Brain microvascular endothelial cell (primary cell): ENCODE results near the gene CDHR3.

Source experiments
- DNase-seq: peaks from one replicate; pipeline ENCODE4 v3.0.0-alpha.2; 2020
- H3K27ac ChIP-seq: fragments of 250-450 bp; sonication (Bioruptor Pico); 2 replicates; pipeline ENCODE4 v1.5.1; 2020; ENCODE audit warnings: mild to moderate bottlenecking, moderate library complexity
- H3K27me3 ChIP-seq: fragments of 250-450 bp; sonication (Bioruptor Pico); replicated peaks from 2 replicates; pipeline ENCODE4 v1.5.1; 2020; ENCODE audit warnings: mild to moderate bottlenecking
- H3K36me3 ChIP-seq: fragments of 250-450 bp; sonication (Bioruptor Pico); replicated peaks from 2 replicates; pipeline ENCODE4 v1.5.1; 2020; ENCODE audit warnings: mild to moderate bottlenecking
- H3K4me3 ChIP-seq: 2 replicates; pipeline ENCODE4 v1.5.1; 2011; ENCODE audit warnings: low read depth, mild to moderate bottlenecking, control low read depth, low read length, moderate library complexity
- in situ Hi-C: cut with HindIII; loops from 2 replicates; pipeline ENCODE4 v1.10.0; 2017; ENCODE audit warnings: low sequenced_read_pairs, low pct_ligation_motif_present
- TF ChIP-seq, protein P1 (sequence below): IDR thresholded peaks from 2 replicates; pipeline ENCODE4 v1.5.1; 2011; ENCODE audit warnings: low read depth, mild to moderate bottlenecking, moderate library complexity, low read length, control low read depth, inconsistent platforms; ENCODE audit errors: missing control alignments

CDHR3 gene

DNA sequence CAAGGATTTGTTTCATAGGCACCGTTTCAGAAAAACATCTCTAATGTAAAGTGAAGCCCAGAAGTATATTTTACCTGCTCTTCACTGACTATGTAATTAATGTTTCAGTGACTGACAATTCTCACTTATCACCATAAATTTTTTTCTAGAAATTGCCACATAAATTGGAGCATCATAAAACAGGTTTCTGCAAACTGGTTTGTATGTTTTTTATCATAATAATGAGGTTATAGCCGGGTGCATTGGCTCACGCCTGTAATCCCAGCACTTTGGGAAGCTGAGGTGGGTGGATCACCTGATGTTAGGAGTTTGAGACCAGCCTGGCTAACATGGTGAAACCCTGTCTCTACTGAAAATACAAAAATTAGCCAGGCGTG is 109.6 kb downstream of the CDHR3 start:
- TF ChIP-seq, protein P1, sequence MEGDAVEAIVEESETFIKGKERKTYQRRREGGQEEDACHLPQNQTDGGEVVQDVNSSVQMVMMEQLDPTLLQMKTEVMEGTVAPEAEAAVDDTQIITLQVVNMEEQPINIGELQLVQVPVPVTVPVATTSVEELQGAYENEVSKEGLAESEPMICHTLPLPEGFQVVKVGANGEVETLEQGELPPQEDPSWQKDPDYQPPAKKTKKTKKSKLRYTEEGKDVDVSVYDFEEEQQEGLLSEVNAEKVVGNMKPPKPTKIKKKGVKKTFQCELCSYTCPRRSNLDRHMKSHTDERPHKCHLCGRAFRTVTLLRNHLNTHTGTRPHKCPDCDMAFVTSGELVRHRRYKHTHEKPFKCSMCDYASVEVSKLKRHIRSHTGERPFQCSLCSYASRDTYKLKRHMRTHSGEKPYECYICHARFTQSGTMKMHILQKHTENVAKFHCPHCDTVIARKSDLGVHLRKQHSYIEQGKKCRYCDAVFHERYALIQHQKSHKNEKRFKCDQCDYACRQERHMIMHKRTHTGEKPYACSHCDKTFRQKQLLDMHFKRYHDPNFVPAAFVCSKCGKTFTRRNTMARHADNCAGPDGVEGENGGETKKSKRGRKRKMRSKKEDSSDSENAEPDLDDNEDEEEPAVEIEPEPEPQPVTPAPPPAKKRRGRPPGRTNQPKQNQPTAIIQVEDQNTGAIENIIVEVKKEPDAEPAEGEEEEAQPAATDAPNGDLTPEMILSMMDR: no peak
- in situ Hi-C loops: loop anchor here (25.0 kb wide), 1 partner anchor 90 kb away; no protein-coding TSS in a partner anchor
- no peak for DNase-seq
- Histone ChIP-seq H3K4me3 (no peak overlapping the region), H3K36me3 (no peaks in the 10 kb centered on the region), H3K27ac (no peak overlapping the region), H3K27me3 (no peaks in the 10 kb centered on the region)

DNA sequence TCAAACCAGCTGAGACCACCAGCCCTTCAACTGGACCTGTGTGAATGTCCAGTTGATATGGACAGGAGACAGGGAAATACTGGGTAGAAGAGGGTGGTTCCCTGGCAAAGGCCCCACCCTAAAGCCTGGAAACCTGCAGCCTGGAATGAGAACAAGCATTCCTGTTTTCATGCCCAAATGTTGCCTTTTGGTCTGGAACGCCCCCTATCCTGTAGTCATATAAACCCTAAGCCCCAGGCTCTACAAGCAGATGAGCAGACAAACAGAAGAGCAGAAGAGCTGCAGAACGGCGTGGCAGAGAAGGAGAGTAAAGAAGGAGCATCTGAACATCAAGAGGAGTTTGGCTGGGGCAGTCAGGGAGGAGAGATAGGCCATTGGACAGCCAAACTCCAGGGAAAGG is 110.6 kb downstream of the CDHR3 start:
- no peaks in the 10 kb centered on the region for H3K27me3 ChIP-seq
- no peak overlapping the region for H3K27ac ChIP-seq
- no peak overlapping the region for H3K4me3 ChIP-seq
- TF ChIP-seq, protein P1: no peak
- H3K36me3 ChIP-seq: no peaks in the 10 kb centered on the region
- DNase-seq: no peak
- in situ Hi-C loops: loop anchor here (25.0 kb wide), 1 partner anchor 89 kb away; no protein-coding TSS in a partner anchor

DNA sequence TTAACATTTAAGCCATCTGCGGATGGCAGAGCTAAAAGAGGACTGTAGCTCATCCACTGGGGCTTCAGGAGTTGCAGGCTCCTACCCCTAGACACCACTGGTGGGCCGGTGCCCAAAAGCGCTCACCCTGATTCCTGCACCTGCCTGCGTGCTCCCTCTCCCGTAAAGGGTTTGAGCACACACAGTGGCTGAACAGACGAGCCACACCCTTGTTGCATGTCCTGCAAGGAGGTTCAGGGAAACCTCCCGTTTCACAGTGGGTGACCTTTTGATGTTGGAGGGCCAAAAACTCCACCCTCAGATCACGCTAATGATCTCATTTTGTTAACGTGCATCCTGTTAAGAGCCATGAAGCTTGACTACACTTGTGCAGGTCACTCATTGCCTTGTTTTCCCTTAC is 111.2 kb downstream of the CDHR3 start:
- Histone ChIP-seq H3K36me3 (no peaks in the 10 kb centered on the region), H3K27me3 (no peaks in the 10 kb centered on the region), H3K27ac (no peak overlapping the region), H3K4me3 (no peak overlapping the region)
- TF ChIP-seq, protein P1: no peak
- in situ Hi-C loops: loop anchor here (25.0 kb wide), 1 partner anchor 88 kb away; no protein-coding TSS in a partner anchor
- DNase-seq: no peak

DNA sequence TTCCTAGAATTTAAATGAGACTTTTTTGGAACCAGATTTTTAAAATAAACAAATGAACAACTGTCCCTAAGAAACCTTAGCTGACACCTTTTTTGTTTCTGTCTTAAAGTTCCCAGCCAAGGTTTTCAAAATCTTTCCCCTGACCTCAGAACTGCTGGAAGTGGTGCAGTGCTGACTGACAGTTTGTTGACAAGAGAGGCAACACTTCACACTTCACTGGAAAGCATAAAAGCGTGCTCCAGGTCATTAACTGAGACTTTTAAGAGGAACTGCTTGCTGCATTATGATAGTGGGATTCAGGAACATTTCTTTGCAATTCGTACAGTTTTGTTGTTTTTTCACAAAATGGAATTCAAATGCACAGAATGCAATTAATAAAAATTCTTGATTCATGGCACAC is 112.9 kb downstream of the CDHR3 start:
- in situ Hi-C loops: no loop called here
- TF ChIP-seq, protein P1: no peak
- no peak for DNase-seq
- H3K27me3 ChIP-seq: no peaks in the 10 kb centered on the region
- no peaks in the 10 kb centered on the region for H3K36me3 ChIP-seq
- no peak overlapping the region for H3K4me3 ChIP-seq
- H3K27ac ChIP-seq: no peak overlapping the region

DNA sequence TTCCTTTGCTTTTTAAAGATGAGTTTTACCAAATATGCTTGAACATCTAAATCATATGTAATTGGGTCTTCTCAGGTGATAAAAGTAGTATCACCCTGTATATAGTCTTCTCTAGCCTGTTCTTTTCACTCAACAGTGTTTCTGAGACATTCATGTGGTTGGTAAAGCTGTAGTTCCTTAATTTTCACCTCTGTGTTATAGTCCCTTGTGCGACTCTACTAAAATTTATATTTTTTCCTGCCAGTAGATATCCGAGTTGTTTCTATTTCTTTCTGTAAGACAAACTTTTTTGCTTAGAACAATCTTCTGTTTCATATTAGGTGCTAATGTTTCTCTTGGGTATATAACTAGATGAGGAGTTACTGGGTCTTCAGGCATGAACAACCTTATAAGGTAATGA is 113.5 kb downstream of the CDHR3 start:
- no peak for DNase-seq
- Histone ChIP-seq H3K27me3 (no peaks in the 10 kb centered on the region), H3K4me3 (no peak overlapping the region), H3K27ac (no peak overlapping the region), H3K36me3 (no peaks in the 10 kb centered on the region)
- TF ChIP-seq, protein P1: no peak
- in situ Hi-C loops: no loop called here

DNA sequence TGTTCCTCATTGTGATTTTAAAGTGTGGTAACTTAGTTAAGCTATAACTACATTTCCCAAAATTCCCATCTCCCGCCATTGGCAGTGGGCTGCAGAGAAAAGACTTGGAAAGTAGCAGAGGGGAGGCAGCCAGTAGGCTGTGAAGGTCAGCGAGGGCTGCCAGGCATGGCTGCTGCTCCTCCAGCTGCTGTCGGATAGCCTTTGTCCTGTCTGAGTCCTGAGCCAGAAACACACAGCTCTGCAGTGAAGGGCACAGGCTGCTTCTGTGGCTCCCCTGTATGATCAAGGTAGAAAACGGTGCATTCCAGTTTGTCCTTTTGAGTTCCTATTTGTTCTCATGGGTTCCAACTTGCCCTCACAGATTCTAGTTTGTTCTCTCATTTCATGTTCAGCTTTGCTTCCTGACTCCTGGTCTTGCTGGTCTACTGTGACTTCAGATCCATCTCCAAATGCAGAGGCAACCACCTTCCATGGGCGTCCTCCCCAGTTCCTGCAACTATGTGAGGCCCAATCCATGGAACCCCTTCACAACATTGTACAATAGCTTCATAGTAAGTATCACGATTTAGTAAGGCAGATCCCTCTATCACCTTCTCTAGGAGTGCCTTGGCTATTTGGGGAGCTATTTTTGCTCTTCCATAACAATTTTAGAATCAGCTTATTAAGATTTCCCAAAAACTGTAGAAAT is 117.4 kb downstream of the CDHR3 start:
- Histone ChIP-seq H3K4me3 (no peak overlapping the region), H3K36me3 (no peaks in the 10 kb centered on the region), H3K27ac (no peak overlapping the region), H3K27me3 (no peaks in the 10 kb centered on the region)
- TF ChIP-seq, protein P1: no peak
- DNase-seq: no peak
- in situ Hi-C loops: no loop called here
